Fibroblast of lung (primary cell): ENCODE measurements around the gene SLC25A3. TPM values are rescaled to one million over a fixed set of nuclear protein-coding genes. Genes with fewer than 3 reads are reported as not detected.

Experiments used
- DNase-seq, 2 donors: peaks; one replicate each; pipeline versions ENCODE4 v3.0.0 to v3.0.0-alpha.2; 2010; ENCODE audit warnings: low read depth in 2 of 2
- H2AFZ ChIP-seq: 2 replicates; pipeline ENCODE4 v1.5.1; 2012; ENCODE audit warnings: low read length, control low read depth, inconsistent platforms
- H3K27ac ChIP-seq: 2 replicates; pipeline ENCODE4 v1.5.1; 2011; ENCODE audit warnings: low read length, control low read depth; ENCODE audit not compliant: insufficient read depth
- H3K27me3 ChIP-seq: 2 replicates; pipeline ENCODE4 v1.5.1; 2011; ENCODE audit warnings: mild to moderate bottlenecking, low read length; ENCODE audit not compliant: control insufficient read depth, insufficient read depth
- H3K36me3 ChIP-seq: 2 replicates; pipeline ENCODE4 v1.5.1; 2011; ENCODE audit warnings: low read length; ENCODE audit not compliant: control insufficient read depth, insufficient read depth
- H3K4me1 ChIP-seq: 2 replicates; pipeline ENCODE4 v1.5.1; 2011; ENCODE audit warnings: low read length; ENCODE audit not compliant: control insufficient read depth, insufficient read depth; ENCODE audit errors: extremely low read depth
- H3K4me2 ChIP-seq: 2 replicates; pipeline ENCODE4 v1.5.1; 2011; ENCODE audit warnings: low read length, control low read depth; ENCODE audit not compliant: insufficient read depth; ENCODE audit errors: extremely low read depth
- H3K4me3 ChIP-seq, 4 experiments: fragments of 200-600 bp in 1 of 4; sonication (generic) in 1 of 4; replicated peaks in 1 of 4; 2 replicates each; pipeline ENCODE4 v1.5.1; 2011 to 2016; ENCODE audit warnings: low read length in 4 of 4, low read depth in 3 of 4, mild to moderate bottlenecking in 3 of 4, control low read depth in 2 of 4, inconsistent platforms in 1 of 4, mixed read lengths in 1 of 4; ENCODE audit not compliant: insufficient read depth in 1 of 4; ENCODE audit errors: control extremely low read depth in 1 of 4
- H3K79me2 ChIP-seq: 2 replicates; pipeline ENCODE4 v1.5.1; 2012; ENCODE audit warnings: mild to moderate bottlenecking, low read length, inconsistent platforms; ENCODE audit not compliant: control insufficient read depth, insufficient read depth
- H3K9ac ChIP-seq: 2 replicates; pipeline ENCODE4 v1.5.1; 2011; ENCODE audit warnings: mild to moderate bottlenecking, low read length, control low read depth; ENCODE audit not compliant: insufficient read depth
- H3K9me3 ChIP-seq: 2 replicates; pipeline ENCODE4 v1.5.1; 2012; ENCODE audit warnings: low read depth, low read length; ENCODE audit not compliant: control insufficient read depth, insufficient read depth
- H4K20me1 ChIP-seq: 2 replicates; pipeline ENCODE4 v1.5.1; 2011; ENCODE audit warnings: low read length; ENCODE audit not compliant: control insufficient read depth, insufficient read depth; ENCODE audit errors: extremely low read depth
- CTCF ChIP-seq, 2 donors: IDR thresholded peaks in 1 of 2; conservative IDR thresholded peaks in 1 of 2; 1 replicate in 1 of 2; 2 replicates in 1 of 2; pipeline ENCODE4 v1.5.1; 2011 to 2012; ENCODE audit warnings: low read length in 2 of 2, control low read depth in 1 of 2, inconsistent platforms in 1 of 2, low read depth in 1 of 2, mild to moderate bottlenecking in 1 of 2
- EZH2 ChIP-seq: IDR thresholded peaks from 2 replicates; pipeline ENCODE4 v1.5.1; 2012; ENCODE audit warnings: low read length, control low read depth, mild to moderate bottlenecking; ENCODE audit errors: missing control alignments
- polyA plus RNA-seq, 2 donors: library from polyadenylated mRNA; depleted of rRNA in 1 of 2; stranded (reverse) in 1 of 2; unstranded in 1 of 2; fragments of >200 nt; gene quantifications; 2 replicates each; pipeline ENCODE4 v1.2.1, GENCODE V29; 2011 to 2012; ENCODE audit warnings: missing spikeins in 1 of 2
- total RNA-seq: library from RNA; depleted of rRNA; stranded (reverse); fragments of >200 nt; gene quantifications from 2 replicates; pipeline ENCODE4 v1.2.1, GENCODE V29; 2014

SLC25A3 gene
- total and polyA plus RNA-seq, 2 donors (not counting 1 experiment from before 2014, with no cell fraction given), result 541 to 1,157 TPM

GRCh38 chr12:98578392-98578791 is 15.1 kb upstream of the SLC25A3 start:
- no peaks in the 10 kb centered on the region for H3K9me3 ChIP-seq
- H3K9ac ChIP-seq, result no peak overlapping the region
- H2AFZ ChIP-seq, result no peak overlapping the region
- H3K4me3 ChIP-seq, result no peak overlapping the region
- H4K20me1 ChIP-seq, result no peaks in the 10 kb centered on the region
- no peaks in the 10 kb centered on the region for H3K79me2 ChIP-seq
- H3K4me2 ChIP-seq, result no peak overlapping the region
- H3K4me1 ChIP-seq, result no peaks in the 10 kb centered on the region
- DNase-seq, result no peak
- no peak overlapping the region for H3K27ac ChIP-seq
- no peaks in the 10 kb centered on the region for H3K36me3 ChIP-seq
- no peaks in the 10 kb centered on the region for H3K27me3 ChIP-seq
- no peak for TF ChIP-seq EZH2

- DNase-seq, result peak in 1 of 2 donors; percentile 31
- H3K27me3 ChIP-seq, result no peaks in the 10 kb centered on the region
- no peak overlapping the region for H2AFZ ChIP-seq
- no peaks in the 10 kb centered on the region for H3K36me3 ChIP-seq
- H3K9ac ChIP-seq, result no peak overlapping the region
- TF ChIP-seq CTCF (conservative IDR thresholded peaks at IDR 0.05 in 1 of 2, IDR thresholded peaks at IDR 0.05 in 1 of 2; ENCODE audit: low read depth in 1 of 2, low read length in 2 of 2) (no peak), EZH2 (no peak)
- no peaks in the 10 kb centered on the region for H3K9me3 ChIP-seq
- no peak overlapping the region for H3K4me2 ChIP-seq
- H3K4me1 ChIP-seq, result no peaks in the 10 kb centered on the region
- H3K79me2 ChIP-seq, result no peaks in the 10 kb centered on the region
- no peaks in the 10 kb centered on the region for H4K20me1 ChIP-seq
- no peak overlapping the region for H3K27ac ChIP-seq
- H3K4me3 ChIP-seq, result no peak overlapping the region
Measured at GRCh38 chr12:98578821-98579220, 14.7 kb upstream of the SLC25A3 start.

- H3K27me3 ChIP-seq, result no peaks in the 10 kb centered on the region
- H4K20me1 ChIP-seq, result no peaks in the 10 kb centered on the region
- H3K27ac ChIP-seq, result no peak overlapping the region
- no peaks in the 10 kb centered on the region for H3K9me3 ChIP-seq
- H2AFZ ChIP-seq, result no peak overlapping the region
- H3K79me2 ChIP-seq, result no peaks in the 10 kb centered on the region
- no peak overlapping the region for H3K9ac ChIP-seq
- no peak overlapping the region for H3K4me3 ChIP-seq
- no peaks in the 10 kb centered on the region for H3K4me1 ChIP-seq
- no peak for DNase-seq
- H3K36me3 ChIP-seq, result no peaks in the 10 kb centered on the region
- no peak for TF ChIP-seq EZH2
- H3K4me2 ChIP-seq, result no peak overlapping the region
Measured at GRCh38 chr12:98579347-98579746, 14.1 kb upstream of the SLC25A3 start.

GRCh38 chr12:98579835-98580234 is 13.7 kb upstream of the SLC25A3 start:
- no peak for DNase-seq
- H2AFZ ChIP-seq, result no peak overlapping the region
- H3K4me3 ChIP-seq, result no peak overlapping the region
- H3K27me3 ChIP-seq, result no peaks in the 10 kb centered on the region
- H3K36me3 ChIP-seq, result no peaks in the 10 kb centered on the region
- TF ChIP-seq EZH2 (no peak), CTCF (conservative IDR thresholded peaks at IDR 0.05 in 1 of 2, IDR thresholded peaks at IDR 0.05 in 1 of 2; ENCODE audit: low read depth in 1 of 2, low read length in 2 of 2) (no peak)
- no peak overlapping the region for H3K4me2 ChIP-seq
- H3K9ac ChIP-seq, result no peak overlapping the region
- no peaks in the 10 kb centered on the region for H3K79me2 ChIP-seq
- no peak overlapping the region for H3K27ac ChIP-seq
- H4K20me1 ChIP-seq, result no peaks in the 10 kb centered on the region
- H3K4me1 ChIP-seq, result no peaks in the 10 kb centered on the region
- H3K9me3 ChIP-seq, result no peaks in the 10 kb centered on the region
